Measurements from ENCODE around the gene MGMT.

MGMT gene

GRCh38 chr10:129653861-129654260, 186.8 kb downstream of the MGMT start:
- no peak for TF ChIP-seq CTCF (IDR thresholded peaks at IDR 0.05; ENCODE audit: low read depth, low read length, missing control alignments)
- no peak for DNase-seq (ENCODE audit: extremely low read depth, low read depth)

GRCh38 chr10:129654461-129654860, 187.4 kb downstream of the MGMT start:
- H3K4me3 ChIP-seq (replicated peaks; ENCODE audit: low read depth, low read length) = no peak overlapping the region
- TF ChIP-seq CTCF (IDR thresholded peaks at IDR 0.05; ENCODE audit: low read depth, low read length, missing control alignments) = no peak
- no peak for DNase-seq (ENCODE audit: extremely low read depth, low read depth)

More at GRCh38 chr10:129653861-129654260, 186.8 kb downstream of the MGMT start:
- no peak overlapping the region for H3K4me3 ChIP-seq (replicated peaks; ENCODE audit: low read depth, low read length)

GRCh38 chr10:129655007-129655678, 188.1 kb downstream of the MGMT start:
- TF ChIP-seq CTCF (IDR thresholded peaks at IDR 0.05; ENCODE audit: low read depth, low read length, missing control alignments) = no peak
- no peak for DNase-seq (ENCODE audit: extremely low read depth, low read depth)

GRCh38 chr10:129655679-129656031, 188.6 kb downstream of the MGMT start:
- H3K4me3 ChIP-seq (replicated peaks; ENCODE audit: low read depth, low read length) = no peak overlapping the region
- TF ChIP-seq CTCF (IDR thresholded peaks at IDR 0.05; ENCODE audit: low read depth, low read length, missing control alignments) = no peak
- DNase-seq (ENCODE audit: extremely low read depth, low read depth) = no peak

More at GRCh38 chr10:129655007-129655678, 188.1 kb downstream of the MGMT start:
- no peak overlapping the region for H3K4me3 ChIP-seq (replicated peaks; ENCODE audit: low read depth, low read length)

- no peak overlapping the region for H3K4me3 ChIP-seq (replicated peaks; ENCODE audit: low read depth, low read length)
- TF ChIP-seq CTCF (IDR thresholded peaks at IDR 0.05; ENCODE audit: low read depth, low read length, missing control alignments) = no peak
- no peak for DNase-seq (ENCODE audit: extremely low read depth, low read depth)
These were observed 189.6 kb downstream of the MGMT start for GRCh38 chr10:129656642-129657041.

- no peak for DNase-seq (ENCODE audit: extremely low read depth, low read depth)
- no peak for TF ChIP-seq CTCF (IDR thresholded peaks at IDR 0.05; ENCODE audit: low read depth, low read length, missing control alignments)
- H3K4me3 ChIP-seq (replicated peaks; ENCODE audit: low read depth, low read length) = no peak overlapping the region
These were observed 190.4 kb downstream of the MGMT start for GRCh38 chr10:129657297-129658017.

All from HFF-Myc (cell line).